Mesendoderm (in vitro differentiated cells): Measurements from ENCODE around the gene SPEG.

ENCODE experiments used
- DNase-seq: peaks from one replicate; pipeline ENCODE4 v3.0.0; 2013
- H2AK5ac ChIP-seq: 2 replicates; pipeline ENCODE4 v1.6.1; 2013; ENCODE audit warnings: low read length, inconsistent platforms
- H2BK120ac ChIP-seq: 2 replicates; pipeline ENCODE4 v1.6.1; 2013; ENCODE audit warnings: low read depth, mild to moderate bottlenecking, low read length, moderate library complexity, mixed read lengths
- H2BK15ac ChIP-seq: replicated peaks from 2 replicates; pipeline ENCODE4 v1.6.1; 2013; ENCODE audit warnings: low read depth, mild to moderate bottlenecking, moderate library complexity
- H2BK5ac ChIP-seq: 2 replicates; pipeline ENCODE4 v1.6.1; 2013; ENCODE audit warnings: low read length, inconsistent platforms
- H3K18ac ChIP-seq: 2 replicates; pipeline ENCODE4 v1.6.1; 2013; ENCODE audit warnings: mild to moderate bottlenecking, low read length, mixed read lengths
- H3K23ac ChIP-seq: one replicate; pipeline ENCODE4 v1.6.1; 2013; ENCODE audit warnings: low read length
- H3K27ac ChIP-seq: 2 replicates; pipeline ENCODE4 v1.5.1; 2013; ENCODE audit warnings: low read depth, mild to moderate bottlenecking, inconsistent platforms, low read length, moderate library complexity
- H3K27me3 ChIP-seq: 2 replicates; pipeline ENCODE4 v1.6.1; 2013; ENCODE audit warnings: low read length, control low read depth, mild to moderate bottlenecking, inconsistent platforms; ENCODE audit not compliant: insufficient read depth, poor library complexity
- H3K36me3 ChIP-seq: 2 replicates; pipeline ENCODE4 v1.6.1; 2013; ENCODE audit warnings: low read length, inconsistent platforms; ENCODE audit not compliant: control insufficient read depth, insufficient read depth
- H3K4ac ChIP-seq: one replicate; pipeline ENCODE4 v1.6.1; 2013; ENCODE audit warnings: low read depth, mild to moderate bottlenecking, low read length, moderate library complexity
- H3K4me1 ChIP-seq: 2 replicates; pipeline ENCODE4 v1.6.1; 2013; ENCODE audit warnings: low read depth, low read length, inconsistent platforms; ENCODE audit not compliant: control insufficient read depth
- H3K4me2 ChIP-seq: 2 replicates; pipeline ENCODE4 v1.6.1; 2013; ENCODE audit warnings: low read length
- H3K4me3 ChIP-seq: 2 replicates; pipeline ENCODE4 v1.5.1; 2013; ENCODE audit warnings: mild to moderate bottlenecking, low read length
- H3K56ac ChIP-seq: one replicate; pipeline ENCODE4 v1.6.1; 2013; ENCODE audit warnings: low read length
- H3K79me1 ChIP-seq: 2 replicates; pipeline ENCODE4 v1.6.1; 2013; ENCODE audit warnings: low read length, inconsistent platforms
- H3K79me2 ChIP-seq: 2 replicates; pipeline ENCODE4 v1.6.1; 2013; ENCODE audit warnings: mild to moderate bottlenecking, low read length; ENCODE audit not compliant: control insufficient read depth, insufficient read depth
- H3K9ac ChIP-seq: 2 replicates; pipeline ENCODE4 v1.6.1; 2013; ENCODE audit warnings: low read length, inconsistent platforms
- H4K5ac ChIP-seq: one replicate; pipeline ENCODE4 v1.6.1; 2013; ENCODE audit warnings: low read length
- H4K8ac ChIP-seq: one replicate; pipeline ENCODE4 v1.6.1; 2013; ENCODE audit warnings: low read depth, mild to moderate bottlenecking, control low read depth, low read length, moderate library complexity
- WGBS: extraction: QIAGEN DNeasy Blood & Tissue Kit; methylation state at CpG from one replicate; pipeline ENCODE4 v1.1.7; 2013; ENCODE audit warnings: low lambda C conversion rate, missing lambda C conversion rate; ENCODE audit not compliant: insufficient coverage; ENCODE audit errors: extremely low coverage; 5-methylcytosine and 5-hydroxymethylcytosine counted together

The SPEG gene

GRCh38 chr2:219509780-219510511 lies 75.3 kb downstream of the SPEG start:
- no CpG with 5 or more reads among the region's 26 CpGs for WGBS
- H3K79me2 ChIP-seq = no peaks in the 10 kb centered on the region
- H2BK120ac ChIP-seq = no peak overlapping the region
- no peak overlapping the region for H2BK15ac ChIP-seq
- no peaks in the 10 kb centered on the region for H3K79me1 ChIP-seq
- no peak overlapping the region for H3K18ac ChIP-seq
- peak overlapping the region; percentile 75 for H3K4me2 ChIP-seq
- peak overlapping the region; percentile 56 for H3K9ac ChIP-seq
- peaks cover 23% of the 10 kb centered on the region for H3K27me3 ChIP-seq
- H4K8ac ChIP-seq = no peak overlapping the region
- no peak overlapping the region for H4K5ac ChIP-seq
- H2AK5ac ChIP-seq = no peak overlapping the region
- no peak overlapping the region for H3K23ac ChIP-seq
- H3K56ac ChIP-seq = peak overlapping the region; percentile 80
- no peak overlapping the region for H2BK5ac ChIP-seq
- no peak overlapping the region for H3K27ac ChIP-seq
- no peak overlapping the region for H3K4ac ChIP-seq
- no peaks in the 10 kb centered on the region for H3K36me3 ChIP-seq
- DNase-seq = peak; percentile 87
- no peak overlapping the region for H3K4me3 ChIP-seq
- H3K4me1 ChIP-seq = peaks cover 7% of the 10 kb centered on the region

- no peaks in the 10 kb centered on the region for H3K79me2 ChIP-seq
- no peak overlapping the region for H3K4me2 ChIP-seq
- H3K4ac ChIP-seq = no peak overlapping the region
- H3K56ac ChIP-seq = peak overlapping the region; percentile 11
- no peak overlapping the region for H3K27ac ChIP-seq
- no peak overlapping the region for H2AK5ac ChIP-seq
- DNase-seq = no peak
- H3K79me1 ChIP-seq = no peaks in the 10 kb centered on the region
- H3K4me3 ChIP-seq = no peak overlapping the region
- no peak overlapping the region for H2BK120ac ChIP-seq
- no peak overlapping the region for H4K5ac ChIP-seq
- H3K36me3 ChIP-seq = no peaks in the 10 kb centered on the region
- H2BK15ac ChIP-seq = no peak overlapping the region
- H2BK5ac ChIP-seq = no peak overlapping the region
- peaks cover 23% of the 10 kb centered on the region for H3K27me3 ChIP-seq
- H4K8ac ChIP-seq = no peak overlapping the region
- no peak overlapping the region for H3K9ac ChIP-seq
- no CpG with 5 or more reads among the region's 22 CpGs for WGBS
- H3K4me1 ChIP-seq = peaks cover 7% of the 10 kb centered on the region
- no peak overlapping the region for H3K18ac ChIP-seq
- H3K23ac ChIP-seq = no peak overlapping the region
Observed at GRCh38 chr2:219510512-219511135, 76.0 kb downstream of the SPEG start.

- no peaks in the 10 kb centered on the region for H3K79me2 ChIP-seq
- no peak overlapping the region for H4K8ac ChIP-seq
- no CpG with 5 or more reads among the region's 15 CpGs for WGBS
- no peak overlapping the region for H2BK120ac ChIP-seq
- no peak overlapping the region for H3K56ac ChIP-seq
- no peak overlapping the region for H3K4me3 ChIP-seq
- H2BK5ac ChIP-seq = no peak overlapping the region
- no peak overlapping the region for H2AK5ac ChIP-seq
- H3K27ac ChIP-seq = no peak overlapping the region
- H3K36me3 ChIP-seq = no peaks in the 10 kb centered on the region
- H3K18ac ChIP-seq = no peak overlapping the region
- no peak overlapping the region for H4K5ac ChIP-seq
- H3K4me2 ChIP-seq = no peak overlapping the region
- no peaks in the 10 kb centered on the region for H3K79me1 ChIP-seq
- H3K9ac ChIP-seq = no peak overlapping the region
- no peak overlapping the region for H3K4ac ChIP-seq
- no peak overlapping the region for H2BK15ac ChIP-seq
- peaks cover 7% of the 10 kb centered on the region for H3K4me1 ChIP-seq
- no peak overlapping the region for H3K23ac ChIP-seq
- DNase-seq = no peak
- peaks cover 23% of the 10 kb centered on the region for H3K27me3 ChIP-seq
Observed at GRCh38 chr2:219511547-219512325, 77.1 kb downstream of the SPEG start.

GRCh38 chr2:219512524-219513216 lies 78.0 kb downstream of the SPEG start:
- H3K23ac ChIP-seq = no peak overlapping the region

GRCh38 chr2:219513787-219514186 lies 79.1 kb downstream of the SPEG start:
- Histone ChIP-seq H3K18ac (no peak overlapping the region), H3K9ac (no peak overlapping the region), H3K4me2 (no peak overlapping the region), H2BK5ac (no peak overlapping the region), H3K79me2 (no peaks in the 10 kb centered on the region), H3K4me3 (no peak overlapping the region), H3K56ac (no peak overlapping the region), H4K5ac (no peak overlapping the region), H2BK15ac (no peak overlapping the region), H2BK120ac (no peak overlapping the region), H4K8ac (no peak overlapping the region), H3K27ac (no peak overlapping the region), H3K79me1 (no peaks in the 10 kb centered on the region), H3K4me1 (peaks cover 4% of the 10 kb centered on the region), H3K23ac (no peak overlapping the region), H3K36me3 (no peaks in the 10 kb centered on the region), H3K27me3 (peaks cover 23% of the 10 kb centered on the region), H2AK5ac (no peak overlapping the region), H3K4ac (no peak overlapping the region)
- no peak for DNase-seq
- WGBS = no CpG with 5 or more reads among the region's 4 CpGs

More at GRCh38 chr2:219512524-219513216, 78.0 kb downstream of the SPEG start:
- Histone ChIP-seq H4K8ac (no peak overlapping the region), H3K56ac (no peak overlapping the region), H3K4me1 (peaks cover 4% of the 10 kb centered on the region), H3K18ac (no peak overlapping the region), H3K9ac (no peak overlapping the region), H3K4ac (no peak overlapping the region), H3K4me2 (no peak overlapping the region), H3K79me2 (no peaks in the 10 kb centered on the region), H2BK120ac (no peak overlapping the region), H2AK5ac (no peak overlapping the region), H3K27ac (no peak overlapping the region), H4K5ac (no peak overlapping the region), H3K36me3 (no peaks in the 10 kb centered on the region), H2BK5ac (no peak overlapping the region), H3K27me3 (peaks cover 23% of the 10 kb centered on the region), H3K4me3 (no peak overlapping the region), H2BK15ac (no peak overlapping the region), H3K79me1 (no peaks in the 10 kb centered on the region)
- no peak for DNase-seq
- WGBS = no CpG with 5 or more reads among the region's 16 CpGs
